ENCODE results near the gene LYZ.

DNA sequence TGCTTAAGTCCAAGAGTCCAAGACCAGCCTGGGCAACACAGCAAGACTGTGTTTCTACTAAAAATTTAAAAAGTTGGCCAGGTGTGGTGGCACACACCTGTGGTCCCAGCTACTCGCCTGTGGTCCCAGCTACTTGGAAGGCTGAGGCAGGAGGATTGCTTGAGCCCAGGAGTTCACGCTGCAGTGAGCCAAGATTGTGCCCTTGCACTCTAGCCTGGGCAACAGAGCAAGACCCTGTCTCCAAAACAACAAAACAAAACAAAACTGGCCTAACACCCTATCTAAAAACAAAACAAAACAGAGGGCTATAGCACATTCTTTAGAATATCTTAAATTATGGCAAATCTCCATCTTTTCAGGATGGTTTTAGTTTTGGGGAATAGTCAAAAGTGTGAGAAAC is 3.1 kb upstream of the LYZ start:
- TF ChIP-seq EZH2phosphoT487 (IDR thresholded peaks at IDR 0.05; ENCODE audit: low read length) (no peak), EZH2 (optimal IDR thresholded peaks at IDR 0.05; ENCODE audit: low read depth, low read length) (no peak)
- TF ChIP-seq, protein P1, sequence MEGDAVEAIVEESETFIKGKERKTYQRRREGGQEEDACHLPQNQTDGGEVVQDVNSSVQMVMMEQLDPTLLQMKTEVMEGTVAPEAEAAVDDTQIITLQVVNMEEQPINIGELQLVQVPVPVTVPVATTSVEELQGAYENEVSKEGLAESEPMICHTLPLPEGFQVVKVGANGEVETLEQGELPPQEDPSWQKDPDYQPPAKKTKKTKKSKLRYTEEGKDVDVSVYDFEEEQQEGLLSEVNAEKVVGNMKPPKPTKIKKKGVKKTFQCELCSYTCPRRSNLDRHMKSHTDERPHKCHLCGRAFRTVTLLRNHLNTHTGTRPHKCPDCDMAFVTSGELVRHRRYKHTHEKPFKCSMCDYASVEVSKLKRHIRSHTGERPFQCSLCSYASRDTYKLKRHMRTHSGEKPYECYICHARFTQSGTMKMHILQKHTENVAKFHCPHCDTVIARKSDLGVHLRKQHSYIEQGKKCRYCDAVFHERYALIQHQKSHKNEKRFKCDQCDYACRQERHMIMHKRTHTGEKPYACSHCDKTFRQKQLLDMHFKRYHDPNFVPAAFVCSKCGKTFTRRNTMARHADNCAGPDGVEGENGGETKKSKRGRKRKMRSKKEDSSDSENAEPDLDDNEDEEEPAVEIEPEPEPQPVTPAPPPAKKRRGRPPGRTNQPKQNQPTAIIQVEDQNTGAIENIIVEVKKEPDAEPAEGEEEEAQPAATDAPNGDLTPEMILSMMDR (IDR thresholded peaks at IDR 0.05; ENCODE audit: low read length), result no peak

Data from MM.1S (cell line).